Measurements from ENCODE around the gene ZNF541. TPM values are rescaled to one million over a fixed set of nuclear protein-coding genes. Genes with fewer than 3 reads are reported as not detected.
"Not testable (repeated sequence)": the region's sequence is repeated elsewhere in the genome, so short reads cannot be mapped to it uniquely, and the experiment has no call there.

The ZNF541 gene
- total RNA-seq, 5 donors from 2014 or later (not counting 1 experiment from before 2014, with no cell fraction given) = 0.58 to 1.1 (median 0.65) TPM

DNA sequence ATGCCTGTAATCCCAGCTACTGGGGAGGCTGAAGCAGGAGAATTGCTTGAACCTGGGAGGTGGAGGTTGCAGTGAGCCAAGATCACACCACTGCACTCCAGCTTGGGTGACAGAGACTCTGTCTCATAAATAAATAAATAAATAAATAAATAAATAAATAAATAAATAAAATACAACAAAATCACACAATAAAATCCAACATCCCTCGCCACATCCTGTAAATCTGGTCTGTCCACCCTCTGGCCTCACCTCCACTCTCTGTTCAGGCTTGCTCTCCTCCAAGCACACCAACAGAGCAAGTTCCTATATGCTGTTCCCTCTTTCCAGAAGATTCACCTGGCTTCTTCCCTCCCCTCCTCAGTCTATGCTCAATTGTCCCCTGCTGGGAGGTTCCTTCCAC is 10.2 kb upstream of the ZNF541 start:
- H3K27ac ChIP-seq (ENCODE audit: low read length); H3K36me3 ChIP-seq (ENCODE audit: control insufficient read depth in 2 of 2, extremely low read depth in 1 of 2, insufficient read depth in 1 of 2, low read length in 1 of 2); H3K36me3 Mint-ChIP-seq; H3K9me3 Mint-ChIP-seq; POLR2A ChIA-PET; ATAC-seq (replicated peaks in 1 of 4); H3K27me3 Mint-ChIP-seq; H3K4me3 ChIP-seq (ENCODE audit: control insufficient read depth in 1 of 2, extremely low read depth in 1 of 2, low read length in 1 of 2); CTCF ChIA-PET; DNase-seq; H3K27me3 ChIP-seq (replicated peaks in 1 of 2; ENCODE audit: control insufficient read depth in 2 of 2, extremely low read depth in 1 of 2, insufficient read depth in 2 of 2, low read length in 1 of 2); H3K9me3 ChIP-seq: not testable (repeated sequence)
- 75% methylated on average over 1 of the region's 1 CpG for WGBS (ENCODE audit: insufficient coverage)
- peak overlapping the region; percentile 30 to 72 for H3K27ac Mint-ChIP-seq
- H3K4me1 ChIP-seq (ENCODE audit: control insufficient read depth in 1 of 2, extremely low read depth in 1 of 2, insufficient read depth in 2 of 2, low read length in 2 of 2) = peaks cover 14 to 36% of the 10 kb centered on the region in 2 experiments
- H3K4me1 Mint-ChIP-seq = peaks cover 30 to 39% (median 36%) of the 10 kb centered on the region in 3 donors
- peak overlapping the region in 1 of 3 donors; percentile 40 for H3K4me3 Mint-ChIP-seq

DNA sequence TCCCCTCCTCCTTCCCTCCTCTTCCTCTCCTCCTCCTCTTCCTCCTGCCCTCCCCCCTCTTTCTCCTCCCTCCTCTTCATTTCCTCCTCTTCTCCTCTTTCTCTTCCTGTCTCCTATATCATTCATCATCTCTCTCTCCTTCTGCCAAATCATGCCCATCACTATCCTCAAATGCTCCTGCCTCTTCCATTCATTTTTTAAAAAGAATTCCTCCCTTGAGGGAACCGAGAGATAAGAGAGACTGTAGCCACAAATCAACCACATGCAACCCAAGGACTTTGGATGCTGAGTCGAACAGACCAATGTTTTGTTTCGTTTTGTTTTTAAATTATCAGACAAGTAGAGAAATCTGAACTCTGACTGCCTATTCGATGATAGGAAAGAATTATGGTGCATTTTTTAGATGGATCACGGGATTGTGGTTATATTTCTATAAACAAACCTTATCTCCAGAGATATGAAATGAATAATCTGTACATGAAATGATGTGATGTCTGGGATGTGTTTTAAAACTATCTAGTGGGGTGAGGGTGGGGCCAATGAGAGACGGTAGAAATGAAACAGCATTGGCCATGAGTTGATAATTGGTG is 9.5 kb upstream of the ZNF541 start:
- WGBS (ENCODE audit: insufficient coverage) = no CpG with 5 or more reads among the region's 6 CpGs
- H3K27ac ChIP-seq (ENCODE audit: low read length) = peak overlapping the region; percentile 11
- no peaks in the 10 kb centered on the region for H3K9me3 ChIP-seq
- peaks cover 0 to 7% of the 10 kb centered on the region in 2 experiments for H3K27me3 ChIP-seq (replicated peaks in 1 of 2; ENCODE audit: control insufficient read depth in 2 of 2, extremely low read depth in 1 of 2, insufficient read depth in 2 of 2, low read length in 1 of 2)
- Mint-ChIP-seq H3K4me1 (peaks cover 35 to 46% (median 44%) of the 10 kb centered on the region in 3 donors), H3K36me3 (peaks cover 4% of the 10 kb centered on the region), H3K9me3 (peaks cover 0 to 8% (median 5%) of the 10 kb centered on the region in 3 donors), H3K4me3 (peak overlapping the region; percentile 40 to 66 (median 48)), H3K27me3 (no peaks in the 10 kb centered on the region), H3K27ac (peak overlapping the region; percentile 88 to 93)
- no peak overlapping the region for H3K4me3 ChIP-seq (ENCODE audit: control insufficient read depth in 1 of 2, extremely low read depth in 1 of 2, low read length in 1 of 2)
- CTCF ChIA-PET = no interaction called here
- POLR2A ChIA-PET = no interaction called here
- peak in 1 of 4 experiments; percentile 30 for ATAC-seq (replicated peaks in 1 of 4)
- H3K4me1 ChIP-seq (ENCODE audit: control insufficient read depth in 1 of 2, extremely low read depth in 1 of 2, insufficient read depth in 2 of 2, low read length in 2 of 2) = peaks cover 22 to 41% of the 10 kb centered on the region in 2 experiments
- DNase-seq = no peak
- no peaks in the 10 kb centered on the region for H3K36me3 ChIP-seq (ENCODE audit: control insufficient read depth in 2 of 2, extremely low read depth in 1 of 2, insufficient read depth in 1 of 2, low read length in 1 of 2)

DNA sequence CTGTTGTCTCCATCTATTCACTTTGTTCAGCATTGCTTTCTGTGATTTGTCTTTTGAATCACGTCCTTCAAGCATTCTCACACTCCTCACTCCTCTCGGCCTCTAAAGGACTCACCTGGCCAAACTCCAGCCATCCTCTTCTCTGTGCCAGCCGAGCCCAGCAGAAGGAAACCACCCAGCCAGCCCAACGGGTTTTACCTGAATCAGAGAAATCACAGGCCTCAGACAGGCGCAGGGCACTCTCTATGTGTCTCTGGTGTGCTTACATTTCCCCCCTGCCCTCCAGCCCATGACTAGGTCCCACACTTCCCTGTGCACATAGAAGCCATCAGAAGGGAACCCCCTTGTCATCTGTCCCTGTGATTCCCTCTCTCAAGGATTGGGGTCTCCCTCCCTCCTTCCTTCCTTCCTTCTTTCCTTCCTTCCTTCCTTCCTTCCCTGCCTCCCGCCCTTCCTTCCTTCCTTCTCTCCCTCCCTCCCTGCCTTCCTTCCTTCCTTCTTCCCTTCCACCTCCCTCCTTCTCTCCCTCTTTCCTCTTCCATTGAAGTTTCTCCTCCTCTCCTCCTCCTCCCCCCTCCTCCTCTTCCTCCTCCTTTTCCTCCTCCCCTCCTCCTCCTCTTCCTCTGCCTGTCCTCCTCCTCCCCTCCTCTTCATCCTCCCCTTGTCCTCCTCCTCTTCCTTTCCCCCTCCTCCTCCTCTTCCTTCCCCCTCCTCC is 8.8 kb upstream of the ZNF541 start:
- peaks cover 42 to 53% (median 50%) of the 10 kb centered on the region in 3 donors for H3K4me1 Mint-ChIP-seq
- peaks cover 26 to 48% of the 10 kb centered on the region in 2 experiments for H3K4me1 ChIP-seq (ENCODE audit: control insufficient read depth in 1 of 2, extremely low read depth in 1 of 2, insufficient read depth in 2 of 2, low read length in 2 of 2)
- peak overlapping the region; percentile 4 to 66 (median 29) for H3K4me3 Mint-ChIP-seq
- no peak overlapping the region for H3K4me3 ChIP-seq (ENCODE audit: control insufficient read depth in 1 of 2, extremely low read depth in 1 of 2, low read length in 1 of 2)
- peak overlapping the region; percentile 11 for H3K27ac ChIP-seq (ENCODE audit: low read length)
- H3K36me3 Mint-ChIP-seq = peaks cover 4% of the 10 kb centered on the region
- H3K9me3 Mint-ChIP-seq = peaks cover 0 to 8% (median 5%) of the 10 kb centered on the region in 3 donors
- 66% methylated on average over 6 of the region's 6 CpGs for WGBS (ENCODE audit: insufficient coverage)
- POLR2A ChIA-PET = no interaction called here
- peak in 2 of 4 experiments; percentile 18 to 33 for ATAC-seq (replicated peaks in 1 of 4)
- CTCF ChIA-PET = no interaction called here
- no peak for DNase-seq
- peaks cover 0 to 7% of the 10 kb centered on the region in 2 experiments for H3K27me3 ChIP-seq (replicated peaks in 1 of 2; ENCODE audit: control insufficient read depth in 2 of 2, extremely low read depth in 1 of 2, insufficient read depth in 2 of 2, low read length in 1 of 2)
- H3K27ac Mint-ChIP-seq = peak overlapping the region; percentile 91 to 93
- H3K27me3 Mint-ChIP-seq = no peaks in the 10 kb centered on the region
- H3K36me3 ChIP-seq (ENCODE audit: control insufficient read depth in 2 of 2, extremely low read depth in 1 of 2, insufficient read depth in 1 of 2, low read length in 1 of 2) = no peaks in the 10 kb centered on the region
- no peaks in the 10 kb centered on the region for H3K9me3 ChIP-seq

DNA sequence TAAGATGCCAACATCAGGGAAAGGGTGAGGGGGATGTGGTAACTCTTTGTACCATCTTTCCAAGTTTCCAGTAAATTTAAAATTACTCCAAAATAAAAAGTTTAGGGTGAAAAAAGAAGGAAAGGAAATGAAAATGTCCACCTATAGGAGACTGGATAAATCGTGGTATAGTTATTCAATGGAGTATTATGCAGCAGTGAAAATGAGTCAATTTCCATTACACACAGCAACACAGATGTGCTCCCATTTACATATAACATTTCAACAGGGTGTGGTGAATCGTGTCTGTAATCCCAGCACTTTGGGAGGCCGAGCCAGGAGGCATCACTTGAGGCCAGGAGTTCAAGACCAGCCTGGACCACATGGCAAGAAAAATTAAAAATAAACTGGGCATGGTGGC is 7.4 kb upstream of the ZNF541 start:
- H3K4me3 ChIP-seq (ENCODE audit: control insufficient read depth in 1 of 2, extremely low read depth in 1 of 2, low read length in 1 of 2) = no peak overlapping the region
- Mint-ChIP-seq H3K4me1 (peaks cover 55 to 65% (median 61%) of the 10 kb centered on the region in 3 donors), H3K9me3 (no peaks in the 10 kb centered on the region), H3K36me3 (no peaks in the 10 kb centered on the region), H3K27me3 (no peaks in the 10 kb centered on the region), H3K4me3 (no peak overlapping the region), H3K27ac (peak overlapping the region; percentile 44 to 71)
- 78% methylated on average over 1 of the region's 3 CpGs for WGBS (ENCODE audit: insufficient coverage)
- H3K9me3 ChIP-seq = no peaks in the 10 kb centered on the region
- ATAC-seq (replicated peaks in 1 of 4) = no peak
- H3K36me3 ChIP-seq (ENCODE audit: control insufficient read depth in 2 of 2, extremely low read depth in 1 of 2, insufficient read depth in 1 of 2, low read length in 1 of 2) = no peaks in the 10 kb centered on the region
- peaks cover 26 to 60% of the 10 kb centered on the region in 2 experiments for H3K4me1 ChIP-seq (ENCODE audit: control insufficient read depth in 1 of 2, extremely low read depth in 1 of 2, insufficient read depth in 2 of 2, low read length in 2 of 2)
- CTCF ChIA-PET = no interaction called here
- no peak overlapping the region for H3K27ac ChIP-seq (ENCODE audit: low read length)
- H3K27me3 ChIP-seq (replicated peaks in 1 of 2; ENCODE audit: control insufficient read depth in 2 of 2, extremely low read depth in 1 of 2, insufficient read depth in 2 of 2, low read length in 1 of 2) = peaks cover 0 to 3% of the 10 kb centered on the region in 2 experiments
- no peak for DNase-seq
- POLR2A ChIA-PET = no interaction called here

DNA sequence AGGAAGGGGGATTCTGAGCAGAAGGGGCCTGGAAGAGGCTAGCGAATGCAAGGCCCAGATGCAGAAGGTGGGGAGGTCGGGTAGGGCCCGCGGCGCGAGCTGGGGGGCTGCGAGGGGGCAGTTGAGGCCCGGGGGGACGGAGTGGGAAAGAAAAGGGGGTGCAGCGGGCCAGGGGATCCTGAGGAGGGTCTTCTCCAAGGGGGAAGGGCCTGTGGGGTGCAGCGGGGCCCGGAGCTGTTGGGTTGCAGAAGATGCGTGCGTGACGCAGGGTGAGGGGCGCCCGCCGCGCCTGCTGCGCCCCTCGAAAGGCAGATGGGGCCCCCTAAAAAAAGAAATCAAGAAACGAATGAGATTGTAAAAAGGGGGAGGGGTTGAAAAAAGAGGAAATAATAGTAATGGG is 313 bp downstream of the ZNF541 start:
- Mint-ChIP-seq H3K4me1 (peaks cover 29 to 38% (median 33%) of the 10 kb centered on the region in 3 donors), H3K36me3 (no peaks in the 10 kb centered on the region)
- no peak for ATAC-seq (replicated peaks in 1 of 4)

DNA sequence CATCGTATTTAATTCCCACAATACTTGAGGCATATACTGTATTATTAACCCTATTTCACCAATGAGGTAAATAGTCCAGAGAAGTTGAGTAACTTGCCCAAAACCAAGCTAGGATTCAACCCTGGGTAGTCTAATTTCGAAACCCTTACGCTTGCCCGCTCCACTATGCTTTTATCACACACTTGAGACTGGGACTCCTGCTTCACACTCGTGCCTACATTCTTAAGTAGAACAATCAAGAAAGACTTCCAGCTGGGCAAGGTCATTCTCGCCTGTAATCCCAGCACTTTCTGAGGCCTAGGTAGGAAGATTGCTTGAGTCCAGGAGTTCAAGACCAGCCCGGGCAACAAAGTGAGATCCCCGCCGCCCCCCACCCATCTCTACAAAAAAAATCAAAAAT is 3.6 kb downstream of the ZNF541 start:
- H3K4me3 Mint-ChIP-seq = no peak overlapping the region
- ATAC-seq (replicated peaks in 1 of 4) = no peak
- Histone ChIP-seq H3K36me3 (ENCODE audit: control insufficient read depth in 2 of 2, extremely low read depth in 1 of 2, insufficient read depth in 1 of 2, low read length in 1 of 2) (no peaks in the 10 kb centered on the region), H3K4me1 (ENCODE audit: control insufficient read depth in 1 of 2, extremely low read depth in 1 of 2, insufficient read depth in 2 of 2, low read length in 2 of 2) (peaks cover 0 to 14% of the 10 kb centered on the region in 2 experiments), H3K27ac (ENCODE audit: low read length) (no peak overlapping the region), H3K9me3 (no peaks in the 10 kb centered on the region), H3K4me3 (ENCODE audit: control insufficient read depth in 1 of 2, extremely low read depth in 1 of 2, low read length in 1 of 2) (no peak overlapping the region), H3K27me3 (replicated peaks in 1 of 2; ENCODE audit: control insufficient read depth in 2 of 2, extremely low read depth in 1 of 2, insufficient read depth in 2 of 2, low read length in 1 of 2) (no peaks in the 10 kb centered on the region)
- no peaks in the 10 kb centered on the region for H3K36me3 Mint-ChIP-seq
- peaks cover 10 to 16% (median 11%) of the 10 kb centered on the region in 3 donors for H3K4me1 Mint-ChIP-seq
- POLR2A ChIA-PET = no interaction called here
- H3K9me3 Mint-ChIP-seq = no peaks in the 10 kb centered on the region
- DNase-seq = no peak
- peak overlapping the region in 1 of 2 donors; percentile 28 for H3K27ac Mint-ChIP-seq
- no peaks in the 10 kb centered on the region for H3K27me3 Mint-ChIP-seq
- CTCF ChIA-PET = interaction anchor here in 1 of 2 donors (0.7 kb wide), 1 partner anchor 1888 kb away, joined by 4 read pairs; no protein-coding TSS in a partner anchor
- WGBS (ENCODE audit: insufficient coverage) = 100% methylated on average over 1 of the region's 9 CpGs

More for the DNA sequence above, 313 bp downstream of the ZNF541 start:
- peak overlapping the region; percentile 33 to 57 for H3K27ac Mint-ChIP-seq
- no peaks in the 10 kb centered on the region for H3K9me3 ChIP-seq
- no peaks in the 10 kb centered on the region for H3K9me3 Mint-ChIP-seq
- no peak for DNase-seq
- H3K27ac ChIP-seq (ENCODE audit: low read length) = peak overlapping the region; percentile 29
- H3K27me3 ChIP-seq (replicated peaks in 1 of 2; ENCODE audit: control insufficient read depth in 2 of 2, extremely low read depth in 1 of 2, insufficient read depth in 2 of 2, low read length in 1 of 2) = no peaks in the 10 kb centered on the region
- H3K4me3 ChIP-seq (ENCODE audit: control insufficient read depth in 1 of 2, extremely low read depth in 1 of 2, low read length in 1 of 2) = peak overlapping the region in 1 of 2 donors; percentile 27
- CTCF ChIA-PET = no interaction called here
- POLR2A ChIA-PET = no interaction called here
- H3K4me3 Mint-ChIP-seq = peak overlapping the region; percentile 19 to 68 (median 29)
- 71% methylated on average over 22 of the region's 22 CpGs for WGBS (ENCODE audit: insufficient coverage)
- H3K27me3 Mint-ChIP-seq = no peaks in the 10 kb centered on the region
- no peaks in the 10 kb centered on the region for H3K36me3 ChIP-seq (ENCODE audit: control insufficient read depth in 2 of 2, extremely low read depth in 1 of 2, insufficient read depth in 1 of 2, low read length in 1 of 2)
- H3K4me1 ChIP-seq (ENCODE audit: control insufficient read depth in 1 of 2, extremely low read depth in 1 of 2, insufficient read depth in 2 of 2, low read length in 2 of 2) = peaks cover 6 to 34% of the 10 kb centered on the region in 2 experiments

Measured in T-cell (primary cell).